Measurements from ENCODE around the gene KREMEN2.

DNA sequence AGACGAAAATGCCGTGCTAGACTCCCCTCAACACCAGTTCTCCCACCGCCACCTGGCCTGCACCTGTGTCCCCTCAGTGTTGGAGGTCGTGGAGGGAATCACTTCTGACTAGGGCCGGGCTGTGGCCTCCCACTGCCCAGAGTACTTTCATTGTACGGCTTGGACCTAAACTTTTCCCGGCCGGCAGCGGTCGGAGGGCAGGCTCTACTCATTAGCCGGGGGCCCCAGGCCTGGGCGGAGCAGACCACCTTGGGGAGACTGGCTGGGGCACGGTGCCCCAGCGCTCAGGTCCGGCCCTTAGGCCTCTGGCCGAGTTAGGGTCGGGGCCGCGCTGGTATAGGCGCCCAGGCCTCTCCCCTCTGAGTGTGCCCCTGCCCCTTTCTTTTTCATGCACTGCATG lies 53.3 kb downstream of the KREMEN2 start:
- no peak for TF ChIP-seq POLR2A (IDR thresholded peaks at IDR 0.05)
- TF ChIP-seq, protein P1, sequence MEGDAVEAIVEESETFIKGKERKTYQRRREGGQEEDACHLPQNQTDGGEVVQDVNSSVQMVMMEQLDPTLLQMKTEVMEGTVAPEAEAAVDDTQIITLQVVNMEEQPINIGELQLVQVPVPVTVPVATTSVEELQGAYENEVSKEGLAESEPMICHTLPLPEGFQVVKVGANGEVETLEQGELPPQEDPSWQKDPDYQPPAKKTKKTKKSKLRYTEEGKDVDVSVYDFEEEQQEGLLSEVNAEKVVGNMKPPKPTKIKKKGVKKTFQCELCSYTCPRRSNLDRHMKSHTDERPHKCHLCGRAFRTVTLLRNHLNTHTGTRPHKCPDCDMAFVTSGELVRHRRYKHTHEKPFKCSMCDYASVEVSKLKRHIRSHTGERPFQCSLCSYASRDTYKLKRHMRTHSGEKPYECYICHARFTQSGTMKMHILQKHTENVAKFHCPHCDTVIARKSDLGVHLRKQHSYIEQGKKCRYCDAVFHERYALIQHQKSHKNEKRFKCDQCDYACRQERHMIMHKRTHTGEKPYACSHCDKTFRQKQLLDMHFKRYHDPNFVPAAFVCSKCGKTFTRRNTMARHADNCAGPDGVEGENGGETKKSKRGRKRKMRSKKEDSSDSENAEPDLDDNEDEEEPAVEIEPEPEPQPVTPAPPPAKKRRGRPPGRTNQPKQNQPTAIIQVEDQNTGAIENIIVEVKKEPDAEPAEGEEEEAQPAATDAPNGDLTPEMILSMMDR (IDR thresholded peaks at IDR 0.05), result no peak
- no peak for TF ChIP-seq EP300 (IDR thresholded peaks at IDR 0.05)

Measured in ovary (tissue), 3 donors.